IMR-90 (cell line): ENCODE results near the gene PRPF6. TPM values are rescaled to one million over a fixed set of nuclear protein-coding genes. Genes with fewer than 3 reads are reported as not detected.
A peak's percentile ranks its signal among the peaks of the same experiment; 100 is the strongest.

Source experiments
- ATAC-seq: fragments of 200-7000 bp; cut with Tn5 transposase; 2 replicates; pipeline ENCODE4 v1.9.1; 2020; ENCODE audit warnings: low read depth, mild to moderate bottlenecking, moderate library complexity
- BruUV-seq: library from RNA; stranded (reverse); fragments of 400-500 nt; replicated peaks from 2 replicates; lab custom pipeline; 2021; lab: Mats Ljungman, UMichigan
- CTCF ChIA-PET: fragments of 300-600 bp; formaldehyde crosslinking; extraction: SDS; loops from one replicate; lab custom pipeline; 2021; ENCODE audit warnings: antibody characterized with exemption; lab: Yijun Ruan, JAX
- POLR2A ChIA-PET: fragments of 300-600 bp; sonication (Branson Sonifier 250); formaldehyde crosslinking; loops from one replicate; lab custom pipeline; 2022; ENCODE audit warnings: antibody characterized with exemption; ENCODE audit not compliant: unreplicated experiment; lab: Charles Lee
- DNase-seq: peaks from one replicate; pipeline ENCODE4 v3.0.0; 2013
- H2AFZ ChIP-seq: replicated peaks from 2 replicates; pipeline ENCODE3; 2013; ENCODE audit warnings: low read length, mild to moderate bottlenecking; ENCODE audit not compliant: poor library complexity
- H2AK5ac ChIP-seq: 2 replicates; pipeline ENCODE4 v1.6.1; 2013; ENCODE audit warnings: low read depth, low read length, inconsistent platforms
- H2AK9ac ChIP-seq: replicated peaks from 2 replicates; pipeline ENCODE3; 2013; ENCODE audit warnings: mild to moderate bottlenecking, low read depth, low read length, moderate library complexity; ENCODE audit not compliant: poor library complexity
- H2BK120ac ChIP-seq: 2 replicates; pipeline ENCODE4 v1.6.1; 2013; ENCODE audit warnings: low read depth, low read length, inconsistent platforms
- H2BK15ac ChIP-seq: 3 replicates; pipeline ENCODE4 v1.6.1; 2013; ENCODE audit warnings: low read depth, low read length, inconsistent platforms
- H2BK20ac ChIP-seq: 2 replicates; pipeline ENCODE4 v1.6.1; 2013; ENCODE audit warnings: low read depth, mild to moderate bottlenecking, inconsistent platforms, low read length, moderate library complexity
- H2BK5ac ChIP-seq: 2 replicates; pipeline ENCODE4 v1.6.1; 2013; ENCODE audit warnings: mild to moderate bottlenecking, low read depth, low read length, inconsistent platforms; ENCODE audit not compliant: poor library complexity, severe bottlenecking
- H3K14ac ChIP-seq: replicated peaks from 2 replicates; pipeline ENCODE4 v1.6.1; 2013; ENCODE audit warnings: low read depth, low read length, inconsistent platforms
- H3K18ac ChIP-seq: 2 replicates; pipeline ENCODE4 v1.6.1; 2013; ENCODE audit warnings: low read depth, low read length, control low read depth
- H3K23ac ChIP-seq: 2 replicates; pipeline ENCODE4 v1.6.1; 2013; ENCODE audit warnings: low read depth, low read length, inconsistent platforms
- H3K27ac ChIP-seq: 2 replicates; pipeline ENCODE4 v1.5.1; 2013; ENCODE audit warnings: mild to moderate bottlenecking, control low read depth, low read length; ENCODE audit not compliant: insufficient read depth
- H3K27me3 ChIP-seq: 2 replicates; pipeline ENCODE4 v1.6.1; 2013; ENCODE audit warnings: low read length; ENCODE audit not compliant: control insufficient read depth, insufficient read depth
- H3K36me3 ChIP-seq: 2 replicates; pipeline ENCODE4 v1.6.1; 2013; ENCODE audit warnings: low read length, mixed read lengths; ENCODE audit not compliant: control insufficient read depth, insufficient read depth
- H3K4ac ChIP-seq: 2 replicates; pipeline ENCODE4 v1.6.1; 2013; ENCODE audit warnings: low read depth, low read length, inconsistent platforms
- H3K4me1 ChIP-seq: 2 replicates; pipeline ENCODE4 v1.6.1; 2013; ENCODE audit warnings: low read length, mixed read lengths; ENCODE audit not compliant: control insufficient read depth, insufficient read depth
- H3K4me2 ChIP-seq: 2 replicates; pipeline ENCODE4 v1.6.1; 2013; ENCODE audit warnings: low read depth, mild to moderate bottlenecking, control low read depth, low read length, moderate library complexity
- H3K4me3 ChIP-seq: 2 replicates; pipeline ENCODE4 v1.5.1; 2013; ENCODE audit warnings: low read depth, mild to moderate bottlenecking, control low read depth, low read length, moderate library complexity; ENCODE audit not compliant: insufficient read depth
- H3K56ac ChIP-seq: 2 replicates; pipeline ENCODE4 v1.6.1; 2013; ENCODE audit warnings: low read length, inconsistent platforms; ENCODE audit not compliant: insufficient read depth; ENCODE audit errors: extremely low read depth
- H3K79me1 ChIP-seq, 2 experiments: 2 replicates each; pipeline ENCODE4 v1.6.1; 2013; ENCODE audit warnings: low read length in 2 of 2, inconsistent platforms in 1 of 2, low read depth in 1 of 2
- H3K9ac ChIP-seq: 2 replicates; pipeline ENCODE4 v1.6.1; 2013; ENCODE audit warnings: low read depth, low read length, control low read depth
- H3K9me1 ChIP-seq: 2 replicates; pipeline ENCODE4 v1.6.1; 2013; ENCODE audit warnings: low read length, inconsistent platforms; ENCODE audit not compliant: insufficient read depth
- H3K9me3 ChIP-seq: 2 replicates; pipeline ENCODE4 v1.6.1; 2013; ENCODE audit warnings: low read length; ENCODE audit not compliant: control insufficient read depth, insufficient read depth
- H4K20me1 ChIP-seq: 2 replicates; pipeline ENCODE4 v1.6.1; 2013; ENCODE audit warnings: low read length, inconsistent platforms; ENCODE audit not compliant: insufficient read depth
- H4K5ac ChIP-seq: 2 replicates; pipeline ENCODE4 v1.6.1; 2013; ENCODE audit warnings: mild to moderate bottlenecking, low read depth, low read length, control low read depth
- H4K8ac ChIP-seq, 2 experiments: 2 replicates each; pipeline ENCODE4 v1.6.1; 2013; ENCODE audit warnings: low read depth in 2 of 2, low read length in 2 of 2, control low read depth in 1 of 2, inconsistent platforms in 1 of 2
- H4K91ac ChIP-seq: 2 replicates; pipeline ENCODE4 v1.6.1; 2013; ENCODE audit warnings: low read depth, low read length, inconsistent platforms; ENCODE audit not compliant: insufficient read depth
- BHLHE40 ChIP-seq: fragments of 150-350 bp; IDR thresholded peaks from 2 replicates; pipeline ENCODE4 v1.6.1; 2016; ENCODE audit warnings: mild to moderate bottlenecking, low read depth, low read length
- CEBPB ChIP-seq: IDR thresholded peaks from 2 replicates; pipeline ENCODE4 v1.6.1; 2012; ENCODE audit warnings: low read depth, low read length, improper control_type of control experiment
- ELK1 ChIP-seq: fragments of 150-350 bp; IDR thresholded peaks from 2 replicates; pipeline ENCODE4 v1.6.1; 2016; ENCODE audit warnings: low read depth, mild to moderate bottlenecking, low read length, moderate library complexity, borderline replicate concordance
- MAFK ChIP-seq: IDR thresholded peaks from 2 replicates; pipeline ENCODE4 v1.6.1; 2012; ENCODE audit warnings: low read depth, low read length, improper control_type of control experiment
- MAZ ChIP-seq: IDR thresholded peaks from 2 replicates; pipeline ENCODE4 v1.6.1; 2012; ENCODE audit warnings: low read depth, mild to moderate bottlenecking, low read length, improper control_type of control experiment, moderate library complexity, borderline replicate concordance
- MXI1 ChIP-seq: IDR thresholded peaks from 2 replicates; pipeline ENCODE4 v1.6.1; 2012; ENCODE audit warnings: low read depth, mild to moderate bottlenecking, low read length, moderate library complexity, borderline replicate concordance
- POLR2A ChIP-seq: IDR thresholded peaks from 2 replicates; pipeline ENCODE4 v1.6.1; 2012; ENCODE audit warnings: mild to moderate bottlenecking, low read depth, low read length
- RAD21 ChIP-seq: IDR thresholded peaks from 2 replicates; pipeline ENCODE4 v1.6.1; 2012; ENCODE audit warnings: low read length, improper control_type of control experiment
- RCOR1 ChIP-seq: IDR thresholded peaks from 2 replicates; pipeline ENCODE4 v1.6.1; 2012; ENCODE audit warnings: mild to moderate bottlenecking, low read length, improper control_type of control experiment; ENCODE audit not compliant: insufficient replicate concordance
- WGBS, 2 experiments: methylation state at CpG; one replicate each; pipeline versions ENCODE4 v1.1.5 to v1.1.7; 2013; ENCODE audit warnings: missing lambda C conversion rate in 2 of 2; ENCODE audit not compliant: insufficient read length in 1 of 2; ENCODE audit errors: extremely low coverage in 2 of 2; 5-methylcytosine and 5-hydroxymethylcytosine counted together
- dilution Hi-C: fragments of 300-500 bp; cut with HindIII; formaldehyde crosslinking; loops from one replicate; pipeline ENCODE4 v1.14.3; 2018; ENCODE audit warnings: low sequenced_read_pairs; ENCODE audit not compliant: unreplicated experiment
- in situ Hi-C: fragments of 300-500 bp; cut with MboI; formaldehyde crosslinking; loops from 3 replicates; pipeline ENCODE4 v1.14.3; 2019; ENCODE audit warnings: low sequenced_read_pairs, inconsistent platforms, mixed read lengths
- intact Hi-C: fragments of 100-400 bp; cut with micrococcal nuclease; formaldehyde crosslinking; loops from 2 replicates; pipeline ENCODE4 v1.10.0; 2022
- polyA plus RNA-seq, 3 experiments: library from polyadenylated mRNA; depleted of rRNA; stranded (reverse); fragments of >200 nt; gene quantifications; 2 replicates each; pipeline ENCODE4 v1.2.3, GENCODE V29; 2012; ENCODE audit warnings: low replicate concordance in 1 of 3
- total RNA-seq: library from RNA; depleted of rRNA; stranded (reverse); fragments of >200 nt; gene quantifications from 2 replicates; pipeline ENCODE4 v1.2.3, GENCODE V29; 2012
- TF ChIP-seq, protein P1 (sequence below): fragments of 150-350 bp; IDR thresholded peaks from 2 replicates; pipeline ENCODE4 v1.6.1; 2017; ENCODE audit warnings: mild to moderate bottlenecking, antibody characterized with exemption, low read length, low read depth

Gene PRPF6
- total and polyA plus RNA-seq, 2 of the 4 experiments (the other 2 are of a cell fraction) = 43.5 to 71.3 TPM

DNA sequence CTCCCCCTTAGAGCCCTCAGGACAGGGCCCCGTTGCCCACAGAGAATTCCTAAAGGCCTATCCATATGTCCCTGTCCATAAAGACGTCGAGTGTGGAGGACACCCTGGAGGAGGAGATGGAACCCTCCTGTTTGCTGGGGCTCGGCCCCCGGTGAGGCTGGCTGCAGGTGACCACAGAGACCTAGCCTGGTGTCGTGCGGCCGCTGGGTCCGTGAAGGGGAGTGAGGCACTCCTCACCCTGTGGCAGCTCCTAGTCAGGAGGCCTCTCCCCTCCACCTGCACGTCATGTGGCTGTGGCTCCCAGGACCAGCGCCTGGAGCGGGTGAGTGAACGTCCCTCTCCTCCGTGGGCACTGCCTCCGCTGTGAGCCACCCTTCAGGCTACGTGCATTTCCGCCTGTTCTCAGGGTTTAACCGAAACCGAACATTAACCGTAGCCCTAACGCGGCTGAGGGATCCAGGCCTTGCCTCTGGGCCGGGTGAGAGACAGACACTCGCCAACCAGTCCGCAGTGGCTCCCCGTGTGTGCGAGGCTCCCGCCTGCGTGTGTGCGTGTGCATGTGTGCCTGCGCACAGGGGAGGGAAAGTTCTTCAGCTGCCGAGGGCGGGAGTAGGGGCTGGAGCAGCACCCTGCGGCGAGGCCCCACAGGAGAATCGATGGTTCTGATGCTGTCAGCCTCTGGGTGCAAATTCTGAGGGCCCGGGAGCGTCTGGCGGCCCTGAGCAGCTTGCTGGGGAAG, 76.1 kb downstream of the PRPF6 start (continued):
- TF ChIP-seq, protein P1, sequence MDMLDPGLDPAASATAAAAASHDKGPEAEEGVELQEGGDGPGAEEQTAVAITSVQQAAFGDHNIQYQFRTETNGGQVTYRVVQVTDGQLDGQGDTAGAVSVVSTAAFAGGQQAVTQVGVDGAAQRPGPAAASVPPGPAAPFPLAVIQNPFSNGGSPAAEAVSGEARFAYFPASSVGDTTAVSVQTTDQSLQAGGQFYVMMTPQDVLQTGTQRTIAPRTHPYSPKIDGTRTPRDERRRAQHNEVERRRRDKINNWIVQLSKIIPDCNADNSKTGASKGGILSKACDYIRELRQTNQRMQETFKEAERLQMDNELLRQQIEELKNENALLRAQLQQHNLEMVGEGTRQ = no peak

GRCh38 chr20:64057628-64058498, 76.9 kb downstream of the PRPF6 start:
- H2BK20ac ChIP-seq = no peak overlapping the region
- CTCF ChIA-PET = interaction anchor here (1.8 kb wide), 1 partner anchor 12 kb away, joined by 6 read pairs; no protein-coding TSS in a partner anchor
- no peaks in the 10 kb centered on the region for H4K20me1 ChIP-seq
- intact Hi-C loops = loop anchor here (2.0 to 5.0 kb wide), 4 partner anchors 19 to 521 kb away; partner anchors contain the start of genes PRPF6 and PTK6
- no peak overlapping the region for H3K56ac ChIP-seq
- no peak overlapping the region for H3K9ac ChIP-seq
- no peak overlapping the region for H3K23ac ChIP-seq
- peaks cover 11% of the 10 kb centered on the region for H3K4me1 ChIP-seq
- H2AK9ac ChIP-seq = no peak overlapping the region
- H3K4me3 ChIP-seq = no peak overlapping the region
- no peak overlapping the region for H3K4ac ChIP-seq
- H3K9me1 ChIP-seq = peaks cover 6% of the 10 kb centered on the region
- no peak overlapping the region for H4K91ac ChIP-seq
- H3K9me3 ChIP-seq = no peaks in the 10 kb centered on the region
- ATAC-seq = peak; percentile 71
- BruUV-seq = no TSS peak
- DNase-seq = peak; percentile 40
- H3K18ac ChIP-seq = no peak overlapping the region
- 35% methylated on average over 20 of the region's 33 CpGs; no CpG with 5 or more reads in 1 of the 2 experiments for WGBS, 2 experiments
- no peak overlapping the region for H3K27ac ChIP-seq
- in situ Hi-C loops = no loop called here
- no peak overlapping the region for H4K8ac ChIP-seq
- dilution Hi-C loops = no loop called here
- H4K5ac ChIP-seq = no peak overlapping the region; the same call in 1 of the 2 replicates
- H3K36me3 ChIP-seq = no peaks in the 10 kb centered on the region
- H3K79me1 ChIP-seq = peaks cover 4 to 7% of the 10 kb centered on the region in 2 experiments; a peak in 3 of 4 replicates
- peaks cover 2% of the 10 kb centered on the region; the same call in 1 of the 2 replicates for H3K27me3 ChIP-seq
- H2BK5ac ChIP-seq = no peak overlapping the region
- H2BK120ac ChIP-seq = no peak overlapping the region
- H2BK15ac ChIP-seq = no peak overlapping the region
- POLR2A ChIA-PET = no interaction called here
- peak overlapping the region; percentile 43; the same call in 1 of the 2 replicates for H3K4me2 ChIP-seq
- peak overlapping the region; percentile 64 for H2AFZ ChIP-seq
- H2AK5ac ChIP-seq = no peak overlapping the region
- H3K14ac ChIP-seq = no peak overlapping the region
- TF ChIP-seq RCOR1 (no peak), BHLHE40 (peak; percentile 54; the same call in 1 of the 2 replicates), CEBPB (no peak), RAD21 (peak; percentile 66), ELK1 (no peak), MAZ (peak; percentile 54; the same call in 1 of the 2 replicates), MAFK (no peak), POLR2A (no peak), MXI1 (no peak)
- TF ChIP-seq, protein P1 = no peak
